ENCODE results near the gene TRIM17. TPM values are rescaled to one million over a fixed set of nuclear protein-coding genes. Genes with fewer than 3 reads are reported as not detected.

The TRIM17 gene
- total and polyA plus RNA-seq, 9 of the 15 experiments (the other 6 are each of a cell fraction or from before 2014, with no cell fraction given), result not detected

DNA sequence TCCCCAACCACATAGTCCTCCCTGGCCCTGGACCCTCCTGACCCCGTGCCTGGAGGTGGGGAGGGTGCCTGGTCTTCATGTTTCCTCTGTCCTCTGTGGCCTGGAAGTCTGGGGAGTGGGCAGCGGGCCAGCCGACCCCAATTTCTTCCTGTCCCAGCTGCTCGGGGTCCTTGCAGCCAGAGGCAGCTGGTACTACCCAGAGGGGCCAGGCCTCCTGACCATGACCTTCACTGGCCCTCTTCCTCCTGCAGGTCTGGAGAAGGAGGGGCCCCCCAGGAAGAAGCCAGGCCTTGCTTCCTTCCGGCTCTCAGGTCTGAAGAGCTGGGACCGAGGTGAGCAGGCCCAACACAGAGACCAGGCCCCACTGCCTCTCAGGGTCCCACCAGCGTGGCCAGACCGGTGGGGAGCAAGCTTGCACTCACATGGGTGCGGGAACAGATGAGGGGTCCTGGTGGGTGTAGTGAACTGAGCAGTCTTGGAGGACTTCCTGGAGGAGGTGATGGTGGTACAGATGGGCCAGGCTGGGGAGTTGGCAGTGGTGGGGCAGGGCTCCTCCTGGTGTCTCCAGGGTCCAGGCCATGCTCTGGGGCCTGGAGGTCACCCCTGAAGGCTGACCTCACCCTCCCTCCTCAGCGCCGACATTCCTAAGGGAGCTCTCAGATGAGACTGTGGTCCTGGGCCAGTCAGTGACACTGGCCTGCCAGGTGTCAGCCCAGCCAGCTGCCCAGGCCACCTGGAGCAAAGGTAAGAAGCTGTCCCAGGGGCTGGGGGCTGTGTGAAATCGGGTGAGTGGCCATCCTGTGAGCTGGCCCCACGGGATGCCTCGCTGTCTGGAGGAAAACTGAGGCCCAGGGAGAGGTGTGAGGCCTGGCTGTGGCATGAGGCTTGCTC is 42.7 kb downstream of the TRIM17 start:
- Histone ChIP-seq H3K27ac (ENCODE audit: extremely low read depth, low read depth, low read length) (no peak overlapping the region), H3K79me2 (ENCODE audit: control insufficient read depth, insufficient read depth, low read length) (peaks cover 9% of the 10 kb centered on the region; the same call in 2 of the 3 replicates), H3K4me1 (replicated peaks in 1 of 2; ENCODE audit: control insufficient read depth in 2 of 2, insufficient read depth in 2 of 2, low read length in 2 of 2) (peaks cover 28 to 96% of the 10 kb centered on the region in 2 experiments), H3K9me3 (replicated peaks; ENCODE audit: control insufficient read depth, insufficient read depth, low read depth, low read length) (no peaks in the 10 kb centered on the region), H3K9ac (ENCODE audit: insufficient read depth in 1 of 2, low read depth in 2 of 2, low read length in 2 of 2) (peak overlapping the region in 1 of 2 experiments; percentile 90; a peak in 2 of 4 replicates), H2AFZ (ENCODE audit: low read depth, low read length) (no peak overlapping the region), H3K4me2 (ENCODE audit: insufficient read depth, low read length) (no peak overlapping the region), H3K9me1 (ENCODE audit: control insufficient read depth, insufficient read depth, low read length) (no peaks in the 10 kb centered on the region), H3K4me3 (no peak overlapping the region), H3K36me3 (ENCODE audit: control insufficient read depth, insufficient read depth, low read length) (peaks cover 10% of the 10 kb centered on the region; the same call in 1 of the 3 replicates), H3K27me3 (ENCODE audit: control insufficient read depth in 2 of 2, insufficient read depth in 2 of 2, low read length in 2 of 2) (no peaks in the 10 kb centered on the region), H4K20me1 (replicated peaks; ENCODE audit: control insufficient read depth, insufficient read depth, low read length) (no peaks in the 10 kb centered on the region)
- ChIA-PET CTCF (ENCODE audit: low intra/inter-chr PET ratio) (no interaction called here), POLR2A (interaction anchor here (1.0 to 1.6 kb wide), 6 partner anchors 10 to 84 kb away, joined by 3 to 5 read pairs (median 4); a partner anchor contains a TSS)
- ATAC-seq, result no peak
- BruUV-seq (replicated peaks), result no TSS peak
- DNase-seq (ENCODE audit: extremely low read depth in 1 of 4, low spot score in 3 of 4), result no peak
- 87% methylated on average over 14 of the region's 14 CpGs for WGBS (ENCODE audit: insufficient coverage, low coverage, missing lambda C conversion rate)
- FAIRE-seq, result no peak
- intact Hi-C loops (cut with micrococcal nuclease), result no loop called here
- in situ Hi-C loops (cut with MboI), result no loop called here
- TF ChIP-seq SMARCA5 (IDR thresholded peaks at IDR 0.05) (peak; percentile 94), ZFX (CRISPR knock-in tag; IDR thresholded peaks at IDR 0.05) (0 out of 2 replicates have a peak, but pooled peaks have one; percentile 25), ZNF830 (CRISPR knock-in tag; IDR thresholded peaks at IDR 0.05) (0 out of 2 replicates have a peak, but pooled peaks have one; percentile 12), ZNF436 (CRISPR knock-in tag; IDR thresholded peaks at IDR 0.05) (peak; percentile 94), CBX3 (IDR thresholded peaks at IDR 0.05; ENCODE audit: borderline replicate concordance in 1 of 2, low read length in 2 of 2) (0 out of 3 replicates have a peak, but pooled peaks of 1 of the 2 experiments have one; percentile 20), HDAC1 (IDR thresholded peaks at IDR 0.05) (0 out of 4 replicates have a peak, but pooled peaks of 1 of the 2 experiments have one; percentile 12), KDM1A (IDR thresholded peaks at IDR 0.05) (peak; percentile 68 to 84; a peak in 3 of 4 replicates), ESRRA (IDR thresholded peaks at IDR 0.05; ENCODE audit: borderline replicate concordance, low read depth) (peak; percentile 39; the same call in 1 of the 2 replicates)
- TF ChIP-seq, protein P1, sequence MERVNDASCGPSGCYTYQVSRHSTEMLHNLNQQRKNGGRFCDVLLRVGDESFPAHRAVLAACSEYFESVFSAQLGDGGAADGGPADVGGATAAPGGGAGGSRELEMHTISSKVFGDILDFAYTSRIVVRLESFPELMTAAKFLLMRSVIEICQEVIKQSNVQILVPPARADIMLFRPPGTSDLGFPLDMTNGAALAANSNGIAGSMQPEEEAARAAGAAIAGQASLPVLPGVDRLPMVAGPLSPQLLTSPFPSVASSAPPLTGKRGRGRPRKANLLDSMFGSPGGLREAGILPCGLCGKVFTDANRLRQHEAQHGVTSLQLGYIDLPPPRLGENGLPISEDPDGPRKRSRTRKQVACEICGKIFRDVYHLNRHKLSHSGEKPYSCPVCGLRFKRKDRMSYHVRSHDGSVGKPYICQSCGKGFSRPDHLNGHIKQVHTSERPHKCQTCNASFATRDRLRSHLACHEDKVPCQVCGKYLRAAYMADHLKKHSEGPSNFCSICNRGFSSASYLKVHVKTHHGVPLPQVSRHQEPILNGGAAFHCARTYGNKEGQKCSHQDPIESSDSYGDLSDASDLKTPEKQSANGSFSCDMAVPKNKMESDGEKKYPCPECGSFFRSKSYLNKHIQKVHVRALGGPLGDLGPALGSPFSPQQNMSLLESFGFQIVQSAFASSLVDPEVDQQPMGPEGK (CRISPR knock-in tag; IDR thresholded peaks at IDR 0.05; ENCODE audit: borderline replicate concordance), result no peak
- TF ChIP-seq, protein P2, sequence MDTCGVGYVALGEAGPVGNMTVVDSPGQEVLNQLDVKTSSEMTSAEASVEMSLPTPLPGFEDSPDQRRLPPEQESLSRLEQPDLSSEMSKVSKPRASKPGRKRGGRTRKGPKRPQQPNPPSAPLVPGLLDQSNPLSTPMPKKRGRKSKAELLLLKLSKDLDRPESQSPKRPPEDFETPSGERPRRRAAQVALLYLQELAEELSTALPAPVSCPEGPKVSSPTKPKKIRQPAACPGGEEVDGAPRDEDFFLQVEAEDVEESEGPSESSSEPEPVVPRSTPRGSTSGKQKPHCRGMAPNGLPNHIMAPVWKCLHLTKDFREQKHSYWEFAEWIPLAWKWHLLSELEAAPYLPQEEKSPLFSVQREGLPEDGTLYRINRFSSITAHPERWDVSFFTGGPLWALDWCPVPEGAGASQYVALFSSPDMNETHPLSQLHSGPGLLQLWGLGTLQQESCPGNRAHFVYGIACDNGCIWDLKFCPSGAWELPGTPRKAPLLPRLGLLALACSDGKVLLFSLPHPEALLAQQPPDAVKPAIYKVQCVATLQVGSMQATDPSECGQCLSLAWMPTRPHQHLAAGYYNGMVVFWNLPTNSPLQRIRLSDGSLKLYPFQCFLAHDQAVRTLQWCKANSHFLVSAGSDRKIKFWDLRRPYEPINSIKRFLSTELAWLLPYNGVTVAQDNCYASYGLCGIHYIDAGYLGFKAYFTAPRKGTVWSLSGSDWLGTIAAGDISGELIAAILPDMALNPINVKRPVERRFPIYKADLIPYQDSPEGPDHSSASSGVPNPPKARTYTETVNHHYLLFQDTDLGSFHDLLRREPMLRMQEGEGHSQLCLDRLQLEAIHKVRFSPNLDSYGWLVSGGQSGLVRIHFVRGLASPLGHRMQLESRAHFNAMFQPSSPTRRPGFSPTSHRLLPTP (IDR thresholded peaks at IDR 0.05; ENCODE audit: borderline replicate concordance, extremely low read depth, insufficient read length), result peak; percentile 72
- TF ChIP-seq, protein P3, sequence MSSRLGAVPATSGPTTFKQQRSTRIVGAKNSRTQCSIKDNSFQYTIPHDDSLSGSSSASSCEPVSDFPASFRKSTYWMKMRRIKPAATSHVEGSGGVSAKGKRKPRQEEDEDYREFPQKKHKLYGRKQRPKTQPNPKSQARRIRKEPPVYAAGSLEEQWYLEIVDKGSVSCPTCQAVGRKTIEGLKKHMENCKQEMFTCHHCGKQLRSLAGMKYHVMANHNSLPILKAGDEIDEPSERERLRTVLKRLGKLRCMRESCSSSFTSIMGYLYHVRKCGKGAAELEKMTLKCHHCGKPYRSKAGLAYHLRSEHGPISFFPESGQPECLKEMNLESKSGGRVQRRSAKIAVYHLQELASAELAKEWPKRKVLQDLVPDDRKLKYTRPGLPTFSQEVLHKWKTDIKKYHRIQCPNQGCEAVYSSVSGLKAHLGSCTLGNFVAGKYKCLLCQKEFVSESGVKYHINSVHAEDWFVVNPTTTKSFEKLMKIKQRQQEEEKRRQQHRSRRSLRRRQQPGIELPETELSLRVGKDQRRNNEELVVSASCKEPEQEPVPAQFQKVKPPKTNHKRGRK (tag; IDR thresholded peaks at IDR 0.05), result no peak
- TF ChIP-seq, protein P4, sequence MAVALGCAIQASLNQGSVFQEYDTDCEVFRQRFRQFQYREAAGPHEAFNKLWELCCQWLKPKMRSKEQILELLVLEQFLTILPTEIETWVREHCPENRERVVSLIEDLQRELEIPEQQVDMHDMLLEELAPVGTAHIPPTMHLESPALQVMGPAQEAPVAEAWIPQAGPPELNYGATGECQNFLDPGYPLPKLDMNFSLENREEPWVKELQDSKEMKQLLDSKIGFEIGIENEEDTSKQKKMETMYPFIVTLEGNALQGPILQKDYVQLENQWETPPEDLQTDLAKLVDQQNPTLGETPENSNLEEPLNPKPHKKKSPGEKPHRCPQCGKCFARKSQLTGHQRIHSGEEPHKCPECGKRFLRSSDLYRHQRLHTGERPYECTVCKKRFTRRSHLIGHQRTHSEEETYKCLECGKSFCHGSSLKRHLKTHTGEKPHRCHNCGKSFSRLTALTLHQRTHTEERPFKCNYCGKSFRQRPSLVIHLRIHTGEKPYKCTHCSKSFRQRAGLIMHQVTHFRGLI (CRISPR knock-in tag; IDR thresholded peaks at IDR 0.05), result no peak

Data from K562 (cell line).